OCI-LY7 (cell line): ENCODE data around the gene BAIAP2. TPM values are rescaled to one million over a fixed set of nuclear protein-coding genes. Genes with fewer than 3 reads are reported as not detected.

ENCODE experiments used
- BruUV-seq: library from RNA; stranded (reverse); fragments of 400-500 nt; replicated peaks from 2 replicates; lab custom pipeline; 2021; lab: Mats Ljungman, UMichigan
- CTCF ChIA-PET: fragments of 300-600 bp; sonication (Branson Sonifier 250); formaldehyde crosslinking; loops from one replicate; lab custom pipeline; 2022; ENCODE audit warnings: antibody characterized with exemption; ENCODE audit not compliant: unreplicated experiment; lab: Charles Lee
- POLR2A ChIA-PET: fragments of 300-600 bp; sonication (Branson Sonifier 250); formaldehyde crosslinking; loops from one replicate; lab custom pipeline; 2022; ENCODE audit warnings: antibody characterized with exemption; lab: Charles Lee
- DNase-seq: peaks from one replicate; pipeline ENCODE4 v3.0.0-alpha.2; 2015; ENCODE audit warnings: low spot score
- H2AFZ ChIP-seq: fragments of 200-600 bp; sonication (generic), shearing (Covaris generic); 2 replicates; pipeline ENCODE4 v1.6.1; 2014; ENCODE audit warnings: mild to moderate bottlenecking, antibody characterized with exemption, low read length, moderate library complexity
- H3K27ac ChIP-seq: fragments of 200-600 bp; sonication (generic); 2 replicates; pipeline ENCODE4 v1.5.1; 2014; ENCODE audit warnings: mixed run types, low read depth, mild to moderate bottlenecking, moderate library complexity, low read length, inconsistent platforms; ENCODE audit not compliant: poor library complexity, severe bottlenecking
- H3K36me3 ChIP-seq: fragments of 200-600 bp; sonication (generic); 2 replicates; pipeline ENCODE4 v1.6.1; 2014; ENCODE audit warnings: mild to moderate bottlenecking, antibody characterized with exemption, low read length, moderate library complexity, mixed read lengths; ENCODE audit not compliant: insufficient read depth
- H3K4me1 ChIP-seq: fragments of 200-600 bp; sonication (generic); 2 replicates; pipeline ENCODE4 v1.5.1; 2014; ENCODE audit warnings: mild to moderate bottlenecking, low read length; ENCODE audit not compliant: insufficient read depth, poor library complexity, severe bottlenecking
- H3K4me2 ChIP-seq: fragments of 200-600 bp; sonication (generic); 2 replicates; pipeline ENCODE4 v1.6.1; 2014; ENCODE audit warnings: mild to moderate bottlenecking, low read length
- H3K4me3 ChIP-seq: fragments of 200-600 bp; sonication (generic); 2 replicates; pipeline ENCODE4 v1.5.1; 2014; ENCODE audit warnings: mild to moderate bottlenecking, low read depth, low read length; ENCODE audit not compliant: poor library complexity, severe bottlenecking
- H3K79me2 ChIP-seq: fragments of 200-600 bp; sonication (generic); 2 replicates; pipeline ENCODE4 v1.6.1; 2016; ENCODE audit warnings: low read depth, mild to moderate bottlenecking, low read length, moderate library complexity, mixed read lengths; ENCODE audit not compliant: insufficient read depth
- H3K9me2 ChIP-seq: fragments of 200-600 bp; sonication (generic); 2 replicates; pipeline ENCODE4 v1.6.1; 2016; ENCODE audit warnings: mild to moderate bottlenecking, low read length, mixed read lengths; ENCODE audit not compliant: insufficient read depth
- H3K9me3 ChIP-seq: fragments of 200-600 bp; sonication (generic); 2 replicates; pipeline ENCODE4 v1.6.1; 2014; ENCODE audit warnings: mild to moderate bottlenecking, mixed run types, low read length, mixed read lengths
- H4K20me1 ChIP-seq: fragments of 200-600 bp; sonication (generic); 2 replicates; pipeline ENCODE4 v1.6.1; 2014; ENCODE audit warnings: mild to moderate bottlenecking, antibody characterized with exemption, low read length, moderate library complexity, mixed read lengths; ENCODE audit not compliant: insufficient read depth
- CTCF ChIP-seq: fragments of 200-600 bp; sonication (generic); conservative IDR thresholded peaks from 2 replicates; pipeline ENCODE4 v1.5.1; 2014; ENCODE audit warnings: mild to moderate bottlenecking, antibody characterized with exemption, low read length, moderate library complexity, mixed read lengths
- EZH2phosphoT487 ChIP-seq: fragments of 200-600 bp; sonication (generic); IDR thresholded peaks from 2 replicates; pipeline ENCODE4 v1.6.1; 2018; ENCODE audit warnings: low read depth, borderline replicate concordance, mild to moderate bottlenecking, mixed run types, antibody characterized with exemption, low read length, moderate library complexity, mixed read lengths
- intact Hi-C: fragments of 100-400 bp; cut with micrococcal nuclease; formaldehyde crosslinking; loops from one replicate; pipeline ENCODE4 v1.10.0; 2022; ENCODE audit not compliant: unreplicated experiment
- total RNA-seq, 2 experiments: library from RNA; depleted of rRNA in 1 of 2; stranded (reverse); fragments of >200 nt in 1 of 2; shearing (Covaris generic) in 1 of 2; gene quantifications; 2 replicates each; pipeline ENCODE4 v1.2.3, GENCODE V29; 2014 to 2022

Gene BAIAP2
- total RNA-seq, 2 experiments from 2014 or later, result 2.1 to 2.3 TPM

- H2AFZ ChIP-seq, result no peak overlapping the region
- H3K4me2 ChIP-seq, result no peak overlapping the region
- H4K20me1 ChIP-seq, result no peaks in the 10 kb centered on the region
- DNase-seq, result no peak
- H3K9me2 ChIP-seq, result no peaks in the 10 kb centered on the region
- no peaks in the 10 kb centered on the region for H3K4me1 ChIP-seq
- no TSS peak for BruUV-seq
- ChIA-PET POLR2A (no interaction called here), CTCF (no interaction called here)
- H3K79me2 ChIP-seq, result no peaks in the 10 kb centered on the region
- H3K4me3 ChIP-seq, result no peak overlapping the region
- H3K36me3 ChIP-seq, result no peaks in the 10 kb centered on the region
- intact Hi-C loops, result no loop called here
- no peaks in the 10 kb centered on the region for H3K9me3 ChIP-seq
- no peak for TF ChIP-seq EZH2phosphoT487
- TF ChIP-seq CTCF, result no peak
- no peak overlapping the region for H3K27ac ChIP-seq
Measured at GRCh38 chr17:81065500-81065899, 30.5 kb downstream of the BAIAP2 start.

- no peaks in the 10 kb centered on the region for H3K9me3 ChIP-seq
- ChIA-PET POLR2A (no interaction called here), CTCF (no interaction called here)
- no peak for TF ChIP-seq CTCF
- TF ChIP-seq EZH2phosphoT487, result no peak
- H3K4me3 ChIP-seq, result no peak overlapping the region
- no peaks in the 10 kb centered on the region for H3K4me1 ChIP-seq
- H3K27ac ChIP-seq, result no peak overlapping the region
- H3K4me2 ChIP-seq, result no peak overlapping the region
- no TSS peak for BruUV-seq
- no peak for DNase-seq
- H3K79me2 ChIP-seq, result no peaks in the 10 kb centered on the region
- H3K36me3 ChIP-seq, result no peaks in the 10 kb centered on the region
- no peak overlapping the region for H2AFZ ChIP-seq
- intact Hi-C loops, result no loop called here
- H4K20me1 ChIP-seq, result no peaks in the 10 kb centered on the region
- H3K9me2 ChIP-seq, result no peaks in the 10 kb centered on the region
Measured at GRCh38 chr17:81066072-81066471, 31.1 kb downstream of the BAIAP2 start.

GRCh38 chr17:81066771-81067315, 31.9 kb downstream of the BAIAP2 start:
- DNase-seq, result no peak
- Histone ChIP-seq H3K9me3 (no peaks in the 10 kb centered on the region), H3K9me2 (no peaks in the 10 kb centered on the region), H2AFZ (no peak overlapping the region), H3K36me3 (no peaks in the 10 kb centered on the region), H3K4me2 (no peak overlapping the region), H3K27ac (no peak overlapping the region), H4K20me1 (no peaks in the 10 kb centered on the region), H3K4me3 (no peak overlapping the region), H3K4me1 (no peaks in the 10 kb centered on the region), H3K79me2 (no peaks in the 10 kb centered on the region)
- ChIA-PET POLR2A (no interaction called here), CTCF (no interaction called here)
- TF ChIP-seq EZH2phosphoT487 (no peak), CTCF (no peak)
- intact Hi-C loops, result no loop called here
- BruUV-seq, result no TSS peak
